Measurements from ENCODE around the gene TRPM7. TPM values are rescaled to one million over a fixed set of nuclear protein-coding genes. Genes with fewer than 3 reads are reported as not detected.
"Not testable (repeated sequence)": the region's sequence is repeated elsewhere in the genome, so short reads cannot be mapped to it uniquely, and the experiment has no call there.

TRPM7 gene
- 15.2 and 16.9 TPM in 2 replicates for total RNA-seq (2014; rRNA removed; shearing (Covaris generic))
- 11.9 and 21.4 TPM in 2 replicates for polyA plus RNA-seq (2015; cell fraction: cytosol; rRNA removed)
- 39.0 and 39.4 TPM in 2 replicates for polyA plus RNA-seq (2015; cell fraction: nucleus; rRNA removed)

- DNase-seq (ENCODE audit: low read depth): peak; percentile 78
These were observed at the start of gene TRPM7 for GRCh38 chr15:50686469-50687301. TRPM7 (minus strand) TSS chr15:50686797; CDS start chr15:50686533, 264 bp downstream.

- no peak for DNase-seq (ENCODE audit: low read depth)
These were observed 48.6 kb upstream of the TRPM7 start for GRCh38 chr15:50735156-50735555.

GRCh38 chr15:50726315-50726714, 39.7 kb upstream of the TRPM7 start:
- DNase-seq (ENCODE audit: low read depth): no peak

GRCh38 chr15:50718700-50719125, 32.1 kb upstream of the TRPM7 start:
- DNase-seq (ENCODE audit: low read depth): no peak

GRCh38 chr15:50712018-50712417, 25.4 kb upstream of the TRPM7 start:
- no peak for DNase-seq (ENCODE audit: low read depth)

GRCh38 chr15:50710585-50710984, 24.0 kb upstream of the TRPM7 start:
- no peak for DNase-seq (ENCODE audit: low read depth)

- DNase-seq (ENCODE audit: low read depth): no peak
These were observed 21.4 kb upstream of the TRPM7 start for GRCh38 chr15:50707878-50708427.

DNA sequence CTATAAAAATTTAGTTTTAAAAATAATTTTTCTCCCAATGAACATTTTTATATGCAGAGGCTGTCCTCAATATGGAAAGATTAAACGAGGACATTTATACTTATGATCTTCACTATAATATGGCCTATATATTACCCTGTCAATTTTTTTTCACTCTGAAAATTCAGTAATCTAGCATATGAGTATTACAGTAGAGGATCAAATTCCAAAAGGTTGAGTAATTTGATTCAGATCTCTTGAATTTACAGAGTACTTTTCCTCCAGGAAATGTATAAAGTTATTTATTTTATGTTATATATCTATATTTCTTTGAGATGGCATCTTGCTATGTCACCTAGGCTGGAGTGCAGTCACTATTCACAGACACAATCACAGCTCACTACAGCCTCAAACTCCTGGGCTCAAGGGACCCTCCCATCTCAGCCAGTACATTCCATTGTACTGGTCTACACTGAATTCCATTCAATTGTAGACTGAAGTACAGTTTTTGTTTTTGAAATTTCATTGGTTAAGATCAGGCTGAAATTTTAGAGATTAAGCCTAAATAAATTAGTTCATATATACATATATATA, 16.3 kb upstream of the TRPM7 start:
- DNase-seq (ENCODE audit: low read depth): no peak

DNA sequence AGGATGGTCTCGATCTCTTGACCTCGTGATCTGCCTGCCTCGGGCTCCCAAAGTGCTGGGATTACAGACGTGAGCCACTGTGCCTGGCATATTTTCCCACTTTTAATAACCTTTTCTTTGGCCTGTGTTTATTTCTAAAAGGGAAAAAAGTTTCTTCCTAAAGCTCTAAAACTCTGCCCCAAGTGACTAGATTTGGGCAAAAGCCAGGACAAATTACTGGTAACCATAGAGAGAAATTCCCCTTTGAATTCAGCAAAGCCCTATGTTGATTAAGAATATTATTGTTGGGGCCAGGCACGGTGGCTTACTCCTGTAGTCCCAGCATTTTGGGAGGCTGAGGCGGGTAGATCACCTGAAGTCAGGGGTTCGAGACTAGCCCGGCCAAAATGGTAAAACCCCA, 11.5 kb upstream of the TRPM7 start:
- no peak for DNase-seq (ENCODE audit: low read depth)

DNA sequence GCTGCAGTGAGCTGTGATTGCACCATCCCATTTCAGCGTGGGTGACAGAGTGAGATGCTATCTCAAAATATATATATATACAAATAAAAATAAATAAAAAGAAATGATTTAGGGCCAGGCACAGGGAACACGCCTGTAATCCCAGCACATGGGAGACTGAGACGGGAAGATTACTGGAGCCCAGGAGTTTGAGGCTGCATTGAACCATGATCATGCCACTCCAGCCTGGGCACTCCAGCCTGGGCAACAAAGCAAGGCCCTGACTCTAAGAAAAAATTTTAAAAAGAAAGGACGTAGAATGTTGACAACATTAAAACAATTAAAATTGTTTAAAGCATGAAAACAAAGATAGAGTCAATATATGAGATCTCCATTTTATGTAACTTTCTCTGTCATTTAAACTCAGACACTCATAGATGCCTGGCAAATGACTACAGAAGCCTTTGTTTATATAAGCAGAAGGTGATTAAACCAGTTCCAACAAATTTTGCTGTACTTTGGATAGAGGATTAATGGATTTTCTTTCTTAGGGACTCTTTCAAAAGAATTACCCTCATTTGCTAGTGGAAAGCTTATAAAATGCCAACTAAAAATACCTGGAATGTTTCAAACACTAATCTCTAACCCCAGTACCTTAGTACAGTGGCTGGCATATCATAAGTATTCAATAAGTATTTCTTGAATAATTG, 10.7 kb upstream of the TRPM7 start:
- no peak for DNase-seq (ENCODE audit: low read depth)

GRCh38 chr15:50694634-50695165, 8.1 kb upstream of the TRPM7 start:
- DNase-seq (ENCODE audit: low read depth): not testable (repeated sequence)

GRCh38 chr15:50687302-50687902, 805 bp upstream of the TRPM7 start:
- no peak for DNase-seq (ENCODE audit: low read depth)

- DNase-seq (ENCODE audit: low read depth): no peak
These were observed 575 bp downstream of the TRPM7 start for GRCh38 chr15:50685976-50686468.

GRCh38 chr15:50685191-50685975, 1.2 kb downstream of the TRPM7 start:
- no peak for DNase-seq (ENCODE audit: low read depth)

GRCh38 chr15:50681467-50681866, 5.1 kb downstream of the TRPM7 start:
- no peak for DNase-seq (ENCODE audit: low read depth)

- peak; percentile 6 for DNase-seq (ENCODE audit: low read depth)
These were observed 9.7 kb downstream of the TRPM7 start for GRCh38 chr15:50676799-50677483.

DNA sequence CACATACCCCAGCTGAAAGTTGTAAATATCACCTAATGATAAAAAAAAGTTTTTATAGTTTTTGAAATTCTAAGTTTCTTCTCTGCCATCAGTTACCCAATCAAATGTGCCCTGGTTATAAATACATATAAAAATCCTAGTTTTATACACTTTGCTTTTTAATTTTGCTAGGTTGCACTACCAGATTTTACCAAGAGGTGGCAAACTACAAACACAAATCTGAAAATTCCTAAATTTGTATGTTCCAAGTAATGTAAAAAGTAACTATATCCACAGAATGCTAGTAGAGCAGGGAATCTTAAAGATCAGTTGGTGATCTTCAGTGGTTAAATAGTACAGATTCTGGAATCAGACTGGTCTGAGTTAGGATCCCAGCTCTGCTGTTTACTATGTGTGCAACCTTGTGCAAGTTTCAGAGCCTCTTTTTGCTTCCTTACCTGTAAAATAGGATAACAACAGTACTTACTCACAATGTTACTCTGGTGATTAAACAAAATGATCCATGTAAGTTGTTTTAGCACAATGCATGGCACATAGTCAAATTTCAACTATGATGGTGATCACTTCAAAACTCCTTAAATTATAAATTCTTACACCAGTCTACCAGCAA, 11.0 kb downstream of the TRPM7 start:
- peak; percentile 11 for DNase-seq (ENCODE audit: low read depth)

DNA sequence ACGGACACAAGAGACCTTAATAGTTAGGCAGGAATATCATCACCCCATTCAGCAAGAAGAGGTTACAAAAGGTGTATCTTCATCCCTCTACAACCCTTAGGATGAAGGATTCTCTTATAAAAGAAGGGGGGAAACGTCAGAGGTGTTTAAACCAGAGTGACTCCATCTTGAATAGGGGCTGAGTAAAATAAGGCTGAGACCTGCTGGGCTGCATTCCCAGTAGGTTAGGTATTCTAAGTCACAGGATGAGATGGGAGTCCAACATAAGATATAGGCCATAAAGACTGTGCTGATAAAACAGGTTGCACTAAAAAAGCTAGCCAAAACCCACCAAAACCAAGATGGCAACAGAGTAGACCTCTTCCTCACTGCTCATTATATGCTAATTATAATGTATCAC, 16.5 kb downstream of the TRPM7 start:
- DNase-seq (ENCODE audit: low read depth): no peak

- DNase-seq (ENCODE audit: low read depth): no peak
These were observed 17.0 kb downstream of the TRPM7 start for GRCh38 chr15:50669611-50670010.

All from HT1080 (cell line).